ENCODE results near the gene VRK1.
"Not testable (repeated sequence)": the region's sequence is repeated elsewhere in the genome, so short reads cannot be mapped to it uniquely, and the experiment has no call there.

The VRK1 gene

DNA sequence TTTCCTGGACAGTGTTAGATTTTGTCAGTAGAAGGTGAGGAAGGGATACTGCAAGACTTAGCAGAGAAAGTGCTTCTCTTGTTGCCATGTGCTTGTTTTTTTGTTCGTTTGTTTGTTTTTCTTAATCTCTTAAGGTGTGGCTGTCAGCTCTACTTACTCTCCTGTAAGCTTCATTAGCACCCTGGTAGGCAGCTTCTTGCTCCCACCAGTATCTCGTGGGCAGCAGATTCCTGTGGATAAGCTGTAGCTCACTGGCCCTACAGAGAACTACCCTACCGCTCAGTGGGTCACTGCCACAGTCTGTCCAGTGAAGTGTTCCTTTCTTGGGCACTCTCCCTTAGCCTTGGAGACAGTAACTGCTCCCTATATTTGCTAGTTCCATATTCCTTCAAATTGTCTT lies 30.1 kb downstream of the VRK1 start:
- no peak for DNase-seq

DNA sequence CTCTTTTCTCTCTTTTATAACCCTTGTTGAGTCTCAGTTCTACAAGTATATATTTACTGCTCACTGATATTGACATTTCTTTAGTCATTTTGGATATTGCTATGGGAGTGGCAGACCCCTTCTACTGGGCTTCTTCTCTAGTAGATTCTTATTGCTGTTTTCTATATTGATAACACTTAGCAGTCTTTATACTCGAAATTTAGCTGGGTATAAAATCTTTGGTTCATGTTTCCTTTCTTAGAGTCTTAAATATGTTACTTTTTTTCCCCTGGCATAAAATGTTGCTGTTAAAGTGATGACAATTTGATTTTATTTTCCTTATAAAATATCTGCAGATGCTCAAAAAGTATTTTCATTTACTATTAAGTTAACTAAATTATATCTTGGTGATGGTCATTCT lies 32.6 kb downstream of the VRK1 start:
- no peak for DNase-seq

DNA sequence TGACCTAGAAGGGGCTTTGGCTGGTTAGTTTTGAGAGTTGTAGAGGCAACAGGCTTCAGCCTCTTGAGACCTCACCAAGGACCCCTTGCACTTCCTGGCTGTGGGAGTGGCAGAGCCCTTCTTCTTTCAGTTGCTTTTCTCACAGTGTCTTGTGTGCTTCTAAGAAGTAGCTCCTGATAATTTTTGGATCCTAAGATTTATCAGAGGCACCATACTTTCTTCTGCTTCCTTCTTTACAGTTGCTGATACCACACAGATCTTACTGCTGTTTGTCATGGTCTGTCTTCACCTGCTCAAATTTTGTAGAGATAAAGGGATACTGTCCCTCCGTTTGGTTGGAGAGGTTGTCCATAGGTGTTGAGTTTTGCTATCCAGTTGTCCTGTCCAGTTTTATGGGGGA lies 33.8 kb downstream of the VRK1 start:
- no peak for DNase-seq

DNA sequence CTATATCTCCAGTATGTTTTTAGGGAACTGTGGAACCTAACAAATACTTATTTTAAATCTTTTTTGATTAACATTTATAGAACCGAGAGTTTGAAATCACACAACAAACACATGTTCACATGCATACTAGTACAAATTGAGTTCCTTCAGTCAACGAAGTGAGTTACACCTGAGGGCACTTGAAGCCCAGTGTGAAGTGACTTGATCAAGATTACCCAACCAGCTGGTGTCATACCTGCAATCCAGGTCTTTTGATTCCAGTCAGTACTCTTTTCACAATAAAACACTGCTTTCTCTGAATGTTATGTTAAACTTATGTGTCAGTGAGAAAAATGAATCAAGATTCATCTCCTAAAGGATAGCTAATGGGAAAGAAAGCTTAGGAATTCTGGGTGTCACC lies 35.2 kb downstream of the VRK1 start:
- DNase-seq = no peak

DNA sequence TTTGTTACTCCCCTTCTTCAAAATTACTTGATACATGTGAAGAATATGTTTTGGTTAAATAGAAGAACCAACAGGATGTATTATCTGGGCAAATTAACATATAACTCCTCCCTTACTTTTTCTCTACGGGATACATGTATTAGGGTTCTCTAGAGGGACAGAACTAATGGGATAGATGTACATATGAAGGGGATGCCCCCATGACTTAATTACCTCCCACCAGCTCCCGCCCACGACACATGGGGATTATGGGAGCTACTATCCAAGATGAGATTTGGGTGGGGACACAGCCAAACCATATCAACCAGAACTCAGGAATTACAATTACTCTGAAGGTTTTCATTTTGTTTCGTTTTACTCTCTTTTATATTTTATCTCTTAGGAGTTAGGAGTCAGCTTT lies 41.3 kb downstream of the VRK1 start:
- no peak for DNase-seq

DNA sequence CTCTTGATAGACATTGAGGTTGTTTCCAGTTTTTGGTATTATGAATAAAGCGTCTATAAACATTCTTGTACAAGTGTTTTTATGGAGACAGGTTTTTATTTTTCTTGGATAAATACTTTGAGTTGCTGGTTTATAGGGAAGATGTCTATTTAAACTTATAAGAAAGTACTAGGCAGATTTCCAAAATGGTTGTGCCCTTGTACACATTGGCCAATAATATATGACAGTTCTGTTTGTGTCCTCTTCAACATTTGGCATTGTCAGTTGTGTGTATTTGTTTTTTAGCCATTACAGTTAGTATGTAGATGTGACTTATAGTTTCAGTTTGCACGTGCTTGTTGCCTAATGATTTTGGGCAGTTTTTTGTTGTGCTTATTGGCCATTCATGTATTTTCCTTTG lies 42.1 kb downstream of the VRK1 start:
- no peak for DNase-seq

DNA sequence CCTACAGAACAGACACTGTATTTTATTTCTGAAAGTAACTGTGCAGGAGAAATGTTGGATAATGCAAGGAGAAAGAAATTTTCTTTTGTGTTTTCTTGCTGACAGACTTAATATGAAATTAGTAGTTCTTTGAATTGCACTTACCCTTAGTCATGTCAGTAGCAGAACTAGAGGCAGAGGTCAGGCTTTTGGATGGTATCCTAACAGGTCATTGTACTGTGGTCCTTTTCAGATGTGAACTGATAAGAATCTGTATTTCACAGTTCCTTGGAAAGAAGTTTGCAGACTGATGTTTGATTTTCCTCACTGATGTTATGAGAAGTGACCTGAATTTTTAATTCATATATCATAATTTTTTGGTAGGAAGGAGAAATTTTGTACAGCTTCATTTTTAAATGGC lies 46.0 kb downstream of the VRK1 start:
- no peak for DNase-seq

DNA sequence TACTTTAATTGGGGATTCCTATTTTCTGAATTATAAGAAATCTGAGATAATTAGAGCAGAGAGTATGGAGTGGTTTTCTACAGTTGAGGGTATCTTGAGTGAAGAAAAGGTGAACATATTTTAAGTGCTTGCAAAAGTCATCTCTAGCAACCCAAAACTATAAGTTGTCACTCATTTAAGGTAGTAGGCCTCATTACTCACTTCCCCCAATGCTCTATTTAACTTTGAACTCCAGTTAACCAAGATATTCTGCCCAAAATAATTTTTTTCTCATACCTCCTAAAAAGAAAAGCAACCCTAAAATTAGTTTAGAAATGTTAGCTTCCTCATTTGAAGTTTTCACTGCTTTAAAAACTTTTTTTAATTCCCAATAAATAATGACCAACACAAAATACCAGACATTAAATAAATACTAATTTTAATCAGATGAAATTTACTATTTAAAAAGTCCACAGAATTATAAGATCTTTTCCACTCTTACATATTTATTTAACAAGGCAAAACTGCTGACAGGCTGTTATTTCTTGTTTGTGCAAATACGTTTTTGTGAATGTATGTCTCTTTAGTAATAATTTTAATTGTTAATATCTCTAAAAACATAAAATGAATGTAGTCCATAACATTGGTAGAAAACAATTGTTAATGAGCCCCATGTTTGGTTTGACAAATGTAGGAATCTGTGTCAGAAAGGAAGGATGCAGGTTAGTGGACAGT lies 47.8 kb downstream of the VRK1 start:
- DNase-seq = no peak

DNA sequence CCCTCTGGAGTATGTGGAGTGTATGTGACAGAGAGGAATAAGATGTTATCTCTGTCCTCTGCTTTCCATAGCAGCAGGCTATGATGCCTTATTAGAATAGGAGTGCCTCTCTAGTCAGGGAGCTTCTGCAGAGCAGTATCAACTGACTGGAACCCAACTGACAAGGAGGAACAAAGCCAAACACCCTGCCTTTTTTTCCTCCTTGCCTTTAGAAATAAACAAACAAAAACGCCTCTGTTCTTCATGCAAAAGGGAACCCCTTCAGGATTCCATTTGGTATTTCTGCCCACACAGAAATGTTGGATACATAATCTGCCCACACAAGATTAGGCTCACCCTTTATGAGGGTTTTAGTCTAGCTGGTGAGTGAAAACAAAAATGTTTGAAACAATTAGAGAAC lies 50.3 kb downstream of the VRK1 start:
- DNase-seq = no peak

DNA sequence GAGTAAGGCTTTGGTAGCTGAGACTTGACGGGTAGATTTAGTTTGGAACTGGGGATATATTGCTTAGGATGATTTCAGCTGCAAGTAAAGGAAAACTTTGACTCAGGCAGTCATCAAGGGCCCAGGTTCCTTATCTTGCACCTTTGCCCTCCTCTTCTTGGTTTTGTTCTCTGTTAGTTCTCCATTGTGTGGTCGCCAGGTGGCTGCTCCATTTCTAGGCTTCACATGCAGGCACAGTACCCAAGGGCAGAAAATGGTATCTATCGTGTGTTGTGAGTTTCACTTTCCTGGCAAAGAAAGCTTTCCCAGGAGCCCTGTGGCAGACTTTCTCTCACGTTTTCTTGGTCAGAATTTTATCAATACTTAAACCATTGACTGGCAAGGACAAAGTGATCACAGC lies 50.8 kb downstream of the VRK1 start:
- DNase-seq = no peak

DNA sequence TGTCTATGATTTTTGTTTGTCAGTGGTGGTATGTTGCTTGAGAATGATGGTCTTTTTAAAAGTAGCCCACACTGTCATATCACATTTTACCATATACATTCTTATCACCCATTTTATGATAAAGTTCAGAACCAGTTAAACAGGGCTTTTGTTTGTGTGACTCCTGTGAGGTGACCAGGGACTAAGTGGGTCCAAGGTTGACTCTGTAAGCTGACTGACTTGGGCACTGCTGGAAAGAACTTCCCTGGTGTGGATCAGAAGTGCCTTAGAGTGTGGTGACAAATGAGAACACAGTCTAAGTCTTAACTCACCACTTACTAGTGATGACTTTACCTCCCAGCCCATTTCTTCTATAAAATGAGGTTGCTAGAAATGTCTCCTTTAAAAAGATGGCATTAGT lies 52.6 kb downstream of the VRK1 start:
- DNase-seq = no peak

DNA sequence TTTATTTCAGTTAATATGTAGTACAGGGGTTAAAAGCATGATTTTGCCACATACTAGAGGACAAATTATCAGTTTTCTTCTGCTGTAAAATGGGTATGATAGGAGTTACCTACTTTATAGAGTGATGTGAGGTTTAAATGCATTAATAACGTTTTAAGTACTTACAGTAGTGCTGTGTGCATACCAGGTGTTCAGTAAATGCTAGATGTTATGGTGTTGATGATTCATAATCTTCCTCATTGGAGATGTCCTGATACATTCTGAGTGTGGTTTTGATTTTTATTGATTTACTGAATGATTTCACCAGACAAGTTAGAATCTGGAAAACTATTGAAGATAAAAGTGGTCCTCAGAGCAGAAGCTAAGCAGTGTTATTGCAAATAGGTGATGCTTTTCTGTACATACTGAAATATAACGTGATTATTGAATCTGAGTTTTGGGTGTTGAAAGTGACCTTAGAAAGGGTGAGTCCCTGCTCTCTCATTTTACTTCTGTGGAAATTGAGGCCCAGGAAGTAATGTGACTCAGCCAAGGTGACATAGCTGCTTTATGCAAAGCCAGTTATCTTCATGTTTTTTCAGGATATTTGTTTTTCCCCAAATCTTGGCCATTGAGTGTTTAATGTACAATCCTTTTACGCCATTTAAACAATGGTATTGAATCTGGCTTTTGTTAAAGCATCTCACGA lies 54.7 kb downstream of the VRK1 start:
- DNase-seq = no peak

DNA sequence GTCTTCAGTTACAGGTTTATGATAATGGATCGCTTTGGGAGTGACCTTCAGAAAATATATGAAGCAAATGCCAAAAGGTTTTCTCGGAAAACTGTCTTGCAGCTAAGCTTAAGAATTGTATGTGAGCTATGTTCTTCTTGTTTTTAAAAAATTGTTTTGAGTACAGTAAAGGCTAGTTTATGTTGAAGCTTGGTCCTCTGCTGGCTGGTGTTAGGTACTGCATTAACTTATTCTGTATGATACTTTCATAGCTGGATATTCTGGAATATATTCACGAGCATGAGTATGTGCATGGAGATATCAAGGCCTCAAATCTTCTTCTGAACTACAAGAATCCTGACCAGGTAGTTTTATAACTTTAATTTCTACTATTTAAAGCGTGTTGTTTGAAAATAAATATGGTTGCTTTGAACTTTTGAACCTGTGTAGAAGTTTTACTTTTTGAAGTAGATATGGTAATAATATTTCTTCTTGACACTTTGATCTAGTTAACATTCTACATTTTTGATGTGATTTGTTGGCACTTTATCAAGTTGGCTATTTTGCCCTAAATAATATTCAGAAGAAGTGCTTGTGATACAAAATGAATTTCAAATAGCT lies 55.7 kb downstream of the VRK1 start:
- DNase-seq = peak; percentile 36

DNA sequence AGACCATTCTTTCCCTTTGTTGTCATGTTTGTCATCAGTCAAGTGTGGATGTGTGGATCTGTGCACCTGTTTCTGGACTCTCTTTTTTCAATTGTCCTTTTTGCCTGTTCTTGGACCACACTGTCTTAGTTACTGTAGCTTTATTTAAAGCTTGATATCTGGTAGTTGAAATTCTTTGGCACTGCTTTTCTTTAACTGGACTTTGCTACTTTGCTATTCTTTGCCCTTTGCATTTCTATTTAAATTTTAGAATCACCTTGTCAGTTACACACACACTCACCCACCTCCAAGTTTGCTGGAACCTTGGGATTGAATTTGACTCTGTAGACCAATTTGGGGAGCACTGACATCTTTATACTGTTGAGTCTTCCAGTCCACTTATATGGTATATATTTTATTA lies 61.5 kb downstream of the VRK1 start:
- no peak for DNase-seq

DNA sequence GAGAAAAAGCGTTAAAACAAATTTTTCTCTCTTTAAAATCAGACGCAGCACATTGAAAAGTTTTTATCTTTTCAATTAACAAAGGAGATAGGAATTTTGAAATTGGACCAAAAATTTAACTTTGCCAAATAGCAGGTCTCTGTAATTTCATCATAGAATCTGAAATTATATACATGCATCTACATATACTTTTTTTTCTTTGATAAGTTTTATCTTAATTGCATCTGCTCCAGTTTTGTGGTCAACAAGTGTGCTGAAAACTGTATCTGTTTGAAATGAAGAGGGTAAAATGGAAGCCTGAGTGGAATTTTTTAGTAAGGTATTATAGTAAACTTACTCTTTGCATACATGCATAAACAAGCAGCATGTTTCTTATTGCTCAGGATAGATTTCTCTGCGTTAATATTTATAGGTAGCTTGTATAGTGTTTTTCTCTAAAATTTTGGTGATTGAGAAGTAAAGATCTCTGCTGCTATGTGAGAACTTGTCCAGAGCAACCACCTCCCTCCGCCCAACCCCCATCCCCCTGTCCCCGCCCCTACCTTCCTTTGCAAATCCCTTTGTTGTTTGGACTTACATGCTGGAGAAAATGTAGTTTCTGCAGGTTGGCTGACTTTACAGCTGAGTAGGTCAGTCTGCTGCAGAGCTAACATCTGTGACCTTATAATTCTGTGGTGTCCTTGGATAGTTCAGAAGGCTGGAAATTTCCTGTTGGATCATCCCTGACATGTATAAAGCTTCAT lies 64.6 kb downstream of the VRK1 start:
- DNase-seq = no peak

DNA sequence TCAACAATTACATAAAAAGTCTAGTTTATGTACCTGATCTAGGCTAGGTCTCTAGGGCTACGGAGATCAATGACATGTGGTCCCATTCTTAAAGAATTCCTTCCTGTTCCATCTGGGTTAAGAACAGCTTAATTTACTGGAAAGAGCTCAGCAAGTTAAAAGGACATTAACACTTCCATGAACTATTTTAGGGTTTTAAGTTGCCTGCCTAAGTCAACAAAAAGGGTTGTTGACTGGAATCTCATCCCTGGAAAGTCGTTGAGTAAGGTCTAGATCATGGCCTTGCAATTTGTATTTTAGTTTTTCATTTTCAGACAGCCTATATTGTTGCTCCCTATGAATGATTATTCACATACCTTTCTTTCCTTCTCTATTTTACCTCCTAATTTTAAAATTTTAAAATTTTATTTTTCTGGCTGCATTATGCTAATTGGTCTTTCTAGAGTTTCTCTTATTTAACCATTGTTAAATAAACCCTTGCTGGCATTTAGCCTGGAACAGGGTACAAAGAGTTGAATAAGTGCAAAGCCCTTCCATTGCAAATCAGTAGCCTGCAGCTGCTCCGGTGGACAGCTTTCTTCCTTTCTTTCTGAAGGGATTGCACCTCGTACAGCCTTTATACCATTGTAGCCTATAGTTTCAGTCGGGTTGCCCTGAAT lies 66.3 kb downstream of the VRK1 start:
- DNase-seq = no peak

DNA sequence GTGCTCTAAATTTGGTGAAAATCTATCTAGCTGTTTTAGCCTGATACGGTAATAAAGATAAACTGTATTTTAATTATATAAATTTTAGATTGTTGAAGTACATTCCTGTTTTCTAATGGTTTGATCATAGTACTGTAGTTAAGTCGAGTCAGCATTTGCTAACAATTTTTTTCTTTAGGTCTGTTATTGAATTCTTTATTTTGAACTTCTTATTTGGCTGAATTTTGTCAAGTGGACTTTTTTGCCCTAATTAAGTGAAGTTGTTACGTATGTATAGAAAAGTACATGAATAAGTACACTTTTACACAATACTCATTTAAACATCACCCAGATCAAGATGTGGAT lies 66.8 kb downstream of the VRK1 start:
- no peak for DNase-seq

DNA sequence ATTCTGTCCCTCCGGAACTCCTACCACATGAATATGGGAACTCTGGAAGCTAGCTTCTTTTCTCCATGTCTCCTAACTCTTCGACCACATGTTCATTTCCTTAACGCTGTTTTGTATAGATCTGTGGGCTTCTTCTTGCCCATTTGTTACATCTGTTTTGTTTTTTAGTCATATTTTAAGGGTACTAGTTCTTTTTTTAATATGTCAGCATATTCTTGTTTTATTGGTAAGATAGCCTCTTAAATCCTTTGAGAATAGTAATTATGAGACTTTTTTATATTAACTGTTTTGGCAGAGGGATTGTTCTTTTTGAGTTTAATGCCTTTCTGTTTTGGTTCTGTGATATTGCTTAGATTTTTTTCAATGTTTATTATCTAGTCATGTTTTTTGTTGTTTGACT lies 70.5 kb downstream of the VRK1 start:
- no peak for DNase-seq

DNA sequence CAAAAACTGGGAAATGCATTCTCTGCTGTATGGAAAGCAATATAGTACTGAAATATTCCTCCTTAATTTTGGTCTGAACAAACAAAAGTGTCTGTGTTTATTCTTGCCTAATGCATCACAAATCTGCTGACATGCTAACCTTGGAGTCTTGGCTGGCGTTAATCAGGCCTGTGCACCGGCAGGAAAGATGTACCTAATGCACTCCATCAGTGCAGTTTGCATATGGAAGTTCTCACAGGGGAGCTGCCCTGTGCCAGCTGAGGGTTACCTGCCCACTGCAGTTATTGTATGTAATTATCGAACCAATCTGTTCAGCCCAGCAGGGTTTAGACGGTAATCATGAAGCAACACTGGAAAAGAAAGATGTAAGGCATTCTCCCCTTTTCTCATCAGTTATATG lies 76.9 kb downstream of the VRK1 start:
- no peak for DNase-seq

DNA sequence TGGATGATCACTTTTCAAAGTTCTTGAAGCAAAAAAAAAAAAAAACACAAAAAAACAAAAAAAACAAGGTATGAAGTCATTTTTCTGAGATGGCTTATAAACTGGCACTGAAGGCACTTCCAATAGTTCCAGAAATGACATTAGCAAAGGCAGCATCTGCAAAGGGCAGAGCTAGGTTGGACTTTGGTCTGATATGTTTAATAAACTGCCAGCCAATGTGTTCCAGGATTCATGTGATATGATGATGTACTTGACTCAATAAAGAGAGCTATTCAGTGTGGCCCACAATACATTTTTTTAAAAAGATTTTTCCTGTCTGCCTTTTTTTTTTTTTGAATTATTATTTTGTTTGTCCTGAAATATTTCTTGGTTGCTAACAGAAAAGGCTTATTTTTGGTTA lies 79.6 kb downstream of the VRK1 start:
- DNase-seq = no peak

DNA sequence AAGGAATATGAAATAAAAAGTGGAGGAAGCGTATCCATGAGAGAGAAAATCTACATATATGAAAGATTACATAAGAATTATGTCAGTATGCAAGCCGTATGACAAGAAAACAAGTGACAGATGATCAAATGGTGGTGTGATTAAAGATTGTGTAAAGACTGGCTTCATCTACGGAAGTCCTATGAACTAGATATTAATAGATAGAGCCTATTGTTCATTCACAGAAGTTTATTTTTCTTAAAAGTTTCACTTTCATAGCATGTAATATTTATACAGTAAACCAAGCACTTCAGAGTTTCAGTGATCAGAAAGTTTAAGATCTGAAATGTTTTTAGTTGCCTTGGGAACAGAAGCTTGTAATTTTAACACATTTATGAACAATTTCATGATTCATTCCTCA lies 84.5 kb downstream of the VRK1 start:
- no peak for DNase-seq

DNA sequence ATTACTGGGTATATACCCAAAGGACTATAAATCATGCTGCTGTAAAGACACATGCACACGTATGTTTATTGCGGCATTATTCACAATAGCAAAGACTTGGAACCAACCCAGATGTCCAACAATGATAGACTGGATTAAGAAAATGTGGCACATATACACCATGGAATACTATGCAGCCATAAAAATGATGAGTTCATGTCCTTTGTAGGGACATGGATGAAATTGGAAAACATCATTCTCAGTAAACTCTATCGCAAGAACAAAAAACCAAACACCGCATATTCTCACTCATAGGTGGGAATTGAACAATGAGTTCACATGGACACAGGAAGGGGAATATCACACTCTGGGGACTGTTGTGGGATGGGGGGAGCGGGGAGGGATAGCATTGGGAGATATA lies 86.8 kb downstream of the VRK1 start:
- DNase-seq = not testable (repeated sequence)

DNA sequence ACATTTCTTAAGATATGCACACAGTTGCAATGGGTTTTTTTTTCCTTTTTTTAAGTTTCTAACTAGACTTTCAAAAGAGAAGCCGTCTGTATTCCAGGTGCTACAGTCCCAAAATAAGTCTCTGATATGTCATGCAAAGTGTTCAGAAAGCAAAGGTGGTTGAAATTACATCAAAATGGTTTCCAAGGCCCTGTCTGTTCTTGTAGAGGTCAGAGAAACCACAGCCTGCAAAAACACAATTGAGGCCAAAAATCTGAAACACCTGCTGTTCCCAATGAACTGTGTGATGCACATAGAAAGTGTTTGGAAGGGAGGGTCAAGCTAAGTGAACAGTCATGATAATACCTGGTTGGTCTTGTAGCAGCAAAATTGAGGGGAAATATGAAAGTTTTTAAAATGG lies 91.0 kb downstream of the VRK1 start:
- DNase-seq = no peak

DNA sequence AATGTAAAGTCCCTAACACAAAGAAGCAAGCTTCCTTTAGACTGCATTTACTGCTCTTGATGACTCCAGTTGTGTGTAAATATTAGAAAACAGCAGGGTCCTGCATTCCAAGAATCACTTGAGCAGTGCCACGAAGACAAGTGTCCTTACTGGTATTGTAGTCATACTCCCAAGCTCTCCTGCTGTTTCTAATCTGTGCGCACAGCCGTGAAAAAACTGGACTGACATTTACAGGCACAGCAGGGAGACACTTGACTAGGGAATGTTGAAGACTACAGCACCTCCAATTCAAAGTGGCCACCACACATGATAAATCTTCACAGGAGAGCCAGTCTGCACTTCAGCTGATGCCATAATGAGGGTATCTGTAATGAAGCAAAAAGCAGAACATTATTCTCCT lies 91.4 kb downstream of the VRK1 start:
- no peak for DNase-seq

All from CD4-positive, alpha-beta T cell treated with Interleukin-10 for 1 hour (primary cell).